Measurements from ENCODE around the gene TKT.
A peak's percentile ranks its signal among the peaks of the same experiment; 100 is the strongest.

Gene TKT

GRCh38 chr3:53243165-53243564 lies 12.7 kb downstream of the TKT start:
- H3K4me2 ChIP-seq (ENCODE audit: low read length): no peak overlapping the region
- H4K91ac ChIP-seq (ENCODE audit: low read depth, low read length): no peak overlapping the region
- H2AFZ ChIP-seq (ENCODE audit: insufficient read depth, low read length, poor library complexity): peak overlapping the region; percentile 26
- H2BK120ac ChIP-seq (ENCODE audit: insufficient read depth, low read length, poor library complexity): no peak overlapping the region
- no peak overlapping the region for H4K12ac ChIP-seq (ENCODE audit: low read depth, low read length)
- no peak overlapping the region for H2AK5ac ChIP-seq (ENCODE audit: low read length)
- peak overlapping the region; percentile 71 for H3K4ac ChIP-seq (ENCODE audit: low read depth, low read length)
- DNase-seq: no peak
- no peak overlapping the region for H3K18ac ChIP-seq (ENCODE audit: low read length)
- peaks cover 37% of the 10 kb centered on the region for H3K79me2 ChIP-seq (ENCODE audit: control insufficient read depth, insufficient read depth, low read length, poor library complexity)
- WGBS (ENCODE audit: extremely low coverage, insufficient coverage, insufficient read length): no CpG with 5 or more reads among the region's 14 CpGs
- H3K9ac ChIP-seq (ENCODE audit: low read length): no peak overlapping the region
- H3K4me3 ChIP-seq (ENCODE audit: low read depth, low read length): no peak overlapping the region
- H3K4me1 ChIP-seq (ENCODE audit: control insufficient read depth in 1 of 2, insufficient read depth in 2 of 2, low read length in 2 of 2): peaks cover 35 to 37% of the 10 kb centered on the region in 2 experiments
- H3K27ac ChIP-seq (ENCODE audit: low read depth, low read length): no peak overlapping the region
- no peaks in the 10 kb centered on the region for H3K27me3 ChIP-seq (ENCODE audit: insufficient read depth, low read length)
- peaks cover 51 to 58% of the 10 kb centered on the region in 2 experiments for H3K36me3 ChIP-seq (ENCODE audit: control insufficient read depth in 1 of 2, insufficient read depth in 2 of 2, low read length in 2 of 2)
- H2BK12ac ChIP-seq (ENCODE audit: low read length): no peak overlapping the region
- no peak overlapping the region for H3K14ac ChIP-seq (ENCODE audit: low read length)
- H3K23ac ChIP-seq (ENCODE audit: low read length): no peak overlapping the region
- peak overlapping the region; percentile 13 for H2BK5ac ChIP-seq (ENCODE audit: low read depth, low read length, poor library complexity)
- no peak overlapping the region for H4K8ac ChIP-seq (ENCODE audit: low read depth, low read length)
- H3K79me1 ChIP-seq (ENCODE audit: low read length): peaks cover 2% of the 10 kb centered on the region
- H3K9me3 ChIP-seq (ENCODE audit: insufficient read depth, low read depth, low read length): no peaks in the 10 kb centered on the region

GRCh38 chr3:53242642-53243041 lies 13.2 kb downstream of the TKT start:
- Histone ChIP-seq H3K23ac (ENCODE audit: low read length) (no peak overlapping the region), H3K4me3 (ENCODE audit: low read depth, low read length) (no peak overlapping the region), H3K9me3 (ENCODE audit: insufficient read depth, low read depth, low read length) (no peaks in the 10 kb centered on the region), H3K4me2 (ENCODE audit: low read length) (no peak overlapping the region), H4K91ac (ENCODE audit: low read depth, low read length) (peak overlapping the region; percentile 17), H2BK120ac (ENCODE audit: insufficient read depth, low read length, poor library complexity) (peak overlapping the region; percentile 14), H3K4ac (ENCODE audit: low read depth, low read length) (peak overlapping the region; percentile 71), H3K27me3 (ENCODE audit: insufficient read depth, low read length) (no peaks in the 10 kb centered on the region), H3K4me1 (ENCODE audit: control insufficient read depth in 1 of 2, insufficient read depth in 2 of 2, low read length in 2 of 2) (peaks cover 37 to 39% of the 10 kb centered on the region in 2 experiments), H3K9ac (ENCODE audit: low read length) (no peak overlapping the region), H4K12ac (ENCODE audit: low read depth, low read length) (no peak overlapping the region), H2AK5ac (ENCODE audit: low read length) (peak overlapping the region; percentile 28), H3K18ac (ENCODE audit: low read length) (no peak overlapping the region), H2AFZ (ENCODE audit: insufficient read depth, low read length, poor library complexity) (no peak overlapping the region), H2BK5ac (ENCODE audit: low read depth, low read length, poor library complexity) (peak overlapping the region; percentile 12), H3K36me3 (ENCODE audit: control insufficient read depth in 1 of 2, insufficient read depth in 2 of 2, low read length in 2 of 2) (peaks cover 53 to 59% of the 10 kb centered on the region in 2 experiments), H4K8ac (ENCODE audit: low read depth, low read length) (no peak overlapping the region), H3K27ac (ENCODE audit: low read depth, low read length) (no peak overlapping the region), H2BK12ac (ENCODE audit: low read length) (no peak overlapping the region), H3K14ac (ENCODE audit: low read length) (no peak overlapping the region), H3K79me2 (ENCODE audit: control insufficient read depth, insufficient read depth, low read length, poor library complexity) (peaks cover 33% of the 10 kb centered on the region), H3K79me1 (ENCODE audit: low read length) (peaks cover 2% of the 10 kb centered on the region)
- DNase-seq: no peak
- WGBS (ENCODE audit: extremely low coverage, insufficient coverage, insufficient read length): no CpG with 5 or more reads among the region's 4 CpGs

- H2AFZ ChIP-seq (ENCODE audit: insufficient read depth, low read length, poor library complexity): no peak overlapping the region
- no peak overlapping the region for H3K14ac ChIP-seq (ENCODE audit: low read length)
- peaks cover 37 to 39% of the 10 kb centered on the region in 2 experiments for H3K4me1 ChIP-seq (ENCODE audit: control insufficient read depth in 1 of 2, insufficient read depth in 2 of 2, low read length in 2 of 2)
- H3K4me2 ChIP-seq (ENCODE audit: low read length): no peak overlapping the region
- H3K4me3 ChIP-seq (ENCODE audit: low read depth, low read length): no peak overlapping the region
- no peaks in the 10 kb centered on the region for H3K27me3 ChIP-seq (ENCODE audit: insufficient read depth, low read length)
- H4K12ac ChIP-seq (ENCODE audit: low read depth, low read length): no peak overlapping the region
- H3K79me1 ChIP-seq (ENCODE audit: low read length): peaks cover 2% of the 10 kb centered on the region
- no peak for DNase-seq
- no peak overlapping the region for H4K8ac ChIP-seq (ENCODE audit: low read depth, low read length)
- no peak overlapping the region for H3K27ac ChIP-seq (ENCODE audit: low read depth, low read length)
- no peak overlapping the region for H3K23ac ChIP-seq (ENCODE audit: low read length)
- no peaks in the 10 kb centered on the region for H3K9me3 ChIP-seq (ENCODE audit: insufficient read depth, low read depth, low read length)
- no peak overlapping the region for H3K9ac ChIP-seq (ENCODE audit: low read length)
- H3K18ac ChIP-seq (ENCODE audit: low read length): peak overlapping the region; percentile 11
- H4K91ac ChIP-seq (ENCODE audit: low read depth, low read length): no peak overlapping the region
- H3K4ac ChIP-seq (ENCODE audit: low read depth, low read length): peak overlapping the region; percentile 71
- no peak overlapping the region for H2BK12ac ChIP-seq (ENCODE audit: low read length)
- no peak overlapping the region for H2BK120ac ChIP-seq (ENCODE audit: insufficient read depth, low read length, poor library complexity)
- no CpG with 5 or more reads among the region's 7 CpGs for WGBS (ENCODE audit: extremely low coverage, insufficient coverage, insufficient read length)
- H2BK5ac ChIP-seq (ENCODE audit: low read depth, low read length, poor library complexity): no peak overlapping the region
- H2AK5ac ChIP-seq (ENCODE audit: low read length): no peak overlapping the region
- peaks cover 53 to 59% of the 10 kb centered on the region in 2 experiments for H3K36me3 ChIP-seq (ENCODE audit: control insufficient read depth in 1 of 2, insufficient read depth in 2 of 2, low read length in 2 of 2)
- peaks cover 31% of the 10 kb centered on the region for H3K79me2 ChIP-seq (ENCODE audit: control insufficient read depth, insufficient read depth, low read length, poor library complexity)
Measured at GRCh38 chr3:53242155-53242554, 13.7 kb downstream of the TKT start.

- H3K4ac ChIP-seq (ENCODE audit: low read depth, low read length): peak overlapping the region; percentile 71
Measured at GRCh38 chr3:53240989-53241972, 14.5 kb downstream of the TKT start.

More at GRCh38 chr3:53240989-53241972, 14.5 kb downstream of the TKT start:
- H3K9me3 ChIP-seq (ENCODE audit: insufficient read depth, low read depth, low read length): no peaks in the 10 kb centered on the region
- peaks cover 42 to 44% of the 10 kb centered on the region in 2 experiments for H3K4me1 ChIP-seq (ENCODE audit: control insufficient read depth in 1 of 2, insufficient read depth in 2 of 2, low read length in 2 of 2)
- no CpG with 5 or more reads among the region's 28 CpGs for WGBS (ENCODE audit: extremely low coverage, insufficient coverage, insufficient read length)
- H2BK120ac ChIP-seq (ENCODE audit: insufficient read depth, low read length, poor library complexity): no peak overlapping the region
- no peak overlapping the region for H3K9ac ChIP-seq (ENCODE audit: low read length)
- no peaks in the 10 kb centered on the region for H3K27me3 ChIP-seq (ENCODE audit: insufficient read depth, low read length)
- H3K79me2 ChIP-seq (ENCODE audit: control insufficient read depth, insufficient read depth, low read length, poor library complexity): peaks cover 34% of the 10 kb centered on the region
- H3K36me3 ChIP-seq (ENCODE audit: control insufficient read depth in 1 of 2, insufficient read depth in 2 of 2, low read length in 2 of 2): peaks cover 60 to 64% of the 10 kb centered on the region in 2 experiments
- no peak overlapping the region for H2BK5ac ChIP-seq (ENCODE audit: low read depth, low read length, poor library complexity)
- no peak overlapping the region for H4K8ac ChIP-seq (ENCODE audit: low read depth, low read length)
- no peak for DNase-seq
- H3K18ac ChIP-seq (ENCODE audit: low read length): peak overlapping the region; percentile 54
- no peak overlapping the region for H4K12ac ChIP-seq (ENCODE audit: low read depth, low read length)
- H3K23ac ChIP-seq (ENCODE audit: low read length): no peak overlapping the region
- H3K27ac ChIP-seq (ENCODE audit: low read depth, low read length): no peak overlapping the region
- peaks cover 7% of the 10 kb centered on the region for H3K79me1 ChIP-seq (ENCODE audit: low read length)
- H4K91ac ChIP-seq (ENCODE audit: low read depth, low read length): no peak overlapping the region
- H2AFZ ChIP-seq (ENCODE audit: insufficient read depth, low read length, poor library complexity): no peak overlapping the region
- no peak overlapping the region for H3K4me2 ChIP-seq (ENCODE audit: low read length)
- no peak overlapping the region for H3K14ac ChIP-seq (ENCODE audit: low read length)
- H2BK12ac ChIP-seq (ENCODE audit: low read length): no peak overlapping the region
- H2AK5ac ChIP-seq (ENCODE audit: low read length): no peak overlapping the region
- H3K4me3 ChIP-seq (ENCODE audit: low read depth, low read length): no peak overlapping the region

Measured in trophoblast cell (in vitro differentiated cells and primary cell).